K562 (cell line): ENCODE results near the gene RMC1.
"Not testable (repeated sequence)": the region's sequence is repeated elsewhere in the genome, so short reads cannot be mapped to it uniquely, and the experiment has no call there.

Experiments
- BRF1 ChIP-seq: IDR thresholded peaks from 3 replicates; pipeline ENCODE4 v1.6.1; 2011; ENCODE audit warnings: borderline replicate concordance, mild to moderate bottlenecking; ENCODE audit not compliant: insufficient read length; ENCODE audit errors: extremely low read depth
- CTCF ChIP-seq, 3 experiments: IDR thresholded peaks in 2 of 3; conservative IDR thresholded peaks in 1 of 3; 2 replicates each; pipeline ENCODE4 v1.5.1; 2011 to 2012; ENCODE audit warnings: low read length in 3 of 3, mild to moderate bottlenecking in 3 of 3, control low read depth in 2 of 3, improper control_type of control experiment in 1 of 3, inconsistent platforms in 1 of 3, low read depth in 1 of 3, mixed read lengths in 1 of 3, moderate library complexity in 1 of 3; ENCODE audit not compliant: insufficient read depth in 2 of 3
- DIDO1 ChIP-seq: fragments of 450-650 bp; IDR thresholded peaks from 2 replicates; pipeline ENCODE4 v1.6.1; 2016; ENCODE audit warnings: low read depth, missing biosample characterization, missing genetic modification characterization
- EHMT2 ChIP-seq: fragments of 450-650 bp; IDR thresholded peaks from 2 replicates; pipeline ENCODE4 v1.6.1; 2018; ENCODE audit warnings: antibody characterized with exemption
- EP300 ChIP-seq: IDR thresholded peaks from 2 replicates; pipeline ENCODE4 v1.6.1; 2012; ENCODE audit warnings: low read length, improper control_type of control experiment
- FOXJ2 ChIP-seq: fragments of 200-800 bp; sonication (Bioruptor generic); IDR thresholded peaks from 2 replicates; pipeline ENCODE4 v1.6.1; 2016; ENCODE audit warnings: missing genetic modification characterization, missing compliant biosample characterization
- HOXB6 ChIP-seq: fragments of 250-450 bp; sonication (Bioruptor Pico); IDR thresholded peaks from 2 replicates; pipeline ENCODE4 v1.5.1; 2022; ENCODE audit warnings: mild to moderate bottlenecking, borderline replicate concordance
- KDM5B ChIP-seq: fragments of 200-600 bp; sonication (generic); IDR thresholded peaks from 2 replicates; pipeline ENCODE4 v1.6.1; 2012; ENCODE audit warnings: low read depth, mild to moderate bottlenecking, moderate library complexity, low read length, control low read depth, inconsistent platforms; ENCODE audit not compliant: insufficient replicate concordance
- MTA1 ChIP-seq: fragments of 450-650 bp; IDR thresholded peaks from 2 replicates; pipeline ENCODE4 v1.6.1; 2017; ENCODE audit warnings: borderline replicate concordance
- POLR2AphosphoS5 ChIP-seq: IDR thresholded peaks from 2 replicates; pipeline ENCODE4 v1.6.1; 2011; ENCODE audit warnings: mild to moderate bottlenecking, low read depth, low read length, moderate library complexity; ENCODE audit not compliant: control insufficient read depth, insufficient read depth
- RAD21 ChIP-seq, 2 experiments: fragments of 250-450 bp in 1 of 2; fragments of 450-650 bp in 1 of 2; sonication (Bioruptor Pico) in 1 of 2; formaldehyde crosslinking in 1 of 2; IDR thresholded peaks in 1 of 2; conservative IDR thresholded peaks in 1 of 2; 2 replicates each; pipeline versions ENCODE4 v1.4.0 to v1.8.0; 2020 to 2022; ENCODE audit warnings: mild to moderate bottlenecking in 2 of 2, moderate library complexity in 1 of 2
- ZNF184 ChIP-seq: sonication (generic); formaldehyde crosslinking; IDR thresholded peaks from 2 replicates; pipeline ENCODE4 v1.5.0; 2020; ENCODE audit warnings: missing genetic modification reagents
- TF ChIP-seq, protein P1 (sequence below): sonication (generic); formaldehyde crosslinking; IDR thresholded peaks from 2 replicates; pipeline ENCODE4 v1.8.1; 2023; ENCODE audit warnings: mild to moderate bottlenecking, missing genetic modification reagents, moderate library complexity

DNA sequence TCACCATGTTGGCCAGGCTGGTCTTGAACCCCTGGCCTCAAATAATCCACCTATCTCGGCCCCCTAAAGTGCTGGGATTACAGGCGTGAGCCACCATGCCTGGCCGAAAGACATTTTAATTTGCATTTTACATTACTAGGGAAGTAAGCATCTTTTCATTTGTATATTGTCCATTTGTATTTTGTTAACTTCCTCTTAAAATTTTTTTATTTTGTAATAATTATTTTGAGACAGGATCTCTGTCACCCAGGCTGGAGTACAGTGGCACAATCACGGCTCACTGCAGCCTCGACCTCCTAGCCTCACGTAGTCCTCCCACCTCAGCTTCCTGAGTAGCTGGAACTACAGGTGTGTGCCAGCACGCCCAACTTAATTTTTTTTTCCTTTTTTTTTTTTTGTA lies 8.9 kb downstream of the RMC1 start:
- not testable (repeated sequence) for TF ChIP-seq DIDO1 (tag); HOXB6 (CRISPR knock-in tag); FOXJ2 (tag); EHMT2; MTA1; POLR2AphosphoS5; CTCF (IDR thresholded peaks at IDR 0.05 in 2 of 3, conservative IDR thresholded peaks at IDR 0.05 in 1 of 3; ENCODE audit: insufficient read depth in 2 of 3, low read depth in 1 of 3, low read length in 3 of 3); RAD21 (CRISPR knock-in tag; conservative IDR thresholded peaks at IDR 0.05 in 1 of 2, IDR thresholded peaks at IDR 0.05 in 1 of 2); EP300; BRF1; KDM5B; ZNF184 (CRISPR knock-in tag)
- TF ChIP-seq, protein P1, sequence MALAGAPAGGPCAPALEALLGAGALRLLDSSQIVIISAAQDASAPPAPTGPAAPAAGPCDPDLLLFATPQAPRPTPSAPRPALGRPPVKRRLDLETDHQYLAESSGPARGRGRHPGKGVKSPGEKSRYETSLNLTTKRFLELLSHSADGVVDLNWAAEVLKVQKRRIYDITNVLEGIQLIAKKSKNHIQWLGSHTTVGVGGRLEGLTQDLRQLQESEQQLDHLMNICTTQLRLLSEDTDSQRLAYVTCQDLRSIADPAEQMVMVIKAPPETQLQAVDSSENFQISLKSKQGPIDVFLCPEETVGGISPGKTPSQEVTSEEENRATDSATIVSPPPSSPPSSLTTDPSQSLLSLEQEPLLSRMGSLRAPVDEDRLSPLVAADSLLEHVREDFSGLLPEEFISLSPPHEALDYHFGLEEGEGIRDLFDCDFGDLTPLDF (CRISPR knock-in tag) = not testable (repeated sequence)
